Measurements from ENCODE around the gene CPAMD8. TPM values are rescaled to one million over a fixed set of nuclear protein-coding genes. Genes with fewer than 3 reads are reported as not detected.

Gene CPAMD8
- total and polyA plus RNA-seq, 9 of the 15 experiments (the other 6 are each of a cell fraction or from before 2014, with no cell fraction given), result 0.20 to 2.1 (median 1.3) TPM

GRCh38 chr19:16849168-16849567, 177.4 kb downstream of the CPAMD8 start:
- ATAC-seq (no peak), DNase-seq (ENCODE audit: extremely low read depth in 1 of 4, low spot score in 3 of 4) (no peak), FAIRE-seq (no peak)
- Histone ChIP-seq H3K4me1 (replicated peaks in 1 of 2; ENCODE audit: control insufficient read depth in 2 of 2, insufficient read depth in 2 of 2, low read length in 2 of 2) (peaks cover 0 to 6% of the 10 kb centered on the region in 2 experiments; a peak in 1 of 5 replicates), H3K79me2 (ENCODE audit: control insufficient read depth, insufficient read depth, low read length) (no peaks in the 10 kb centered on the region; the same call in 2 of the 3 replicates), H3K36me3 (ENCODE audit: control insufficient read depth, insufficient read depth, low read length) (peaks cover 96% of the 10 kb centered on the region), H3K9me3 (replicated peaks; ENCODE audit: control insufficient read depth, insufficient read depth, low read depth, low read length) (no peaks in the 10 kb centered on the region), H3K27me3 (ENCODE audit: control insufficient read depth in 2 of 2, insufficient read depth in 2 of 2, low read length in 2 of 2) (no peaks in the 10 kb centered on the region), H3K27ac (ENCODE audit: extremely low read depth, low read depth, low read length) (no peak overlapping the region), H3K4me3 (no peak overlapping the region), H4K20me1 (replicated peaks; ENCODE audit: control insufficient read depth, insufficient read depth, low read length) (no peaks in the 10 kb centered on the region), H3K9me1 (ENCODE audit: control insufficient read depth, insufficient read depth, low read length) (peaks cover 7% of the 10 kb centered on the region), H3K4me2 (ENCODE audit: insufficient read depth, low read length) (no peak overlapping the region), H2AFZ (ENCODE audit: low read depth, low read length) (no peak overlapping the region), H3K9ac (ENCODE audit: insufficient read depth in 1 of 2, low read depth in 2 of 2, low read length in 2 of 2) (no peak overlapping the region)
- CTCF ChIA-PET (ENCODE audit: low intra/inter-chr PET ratio), result no interaction called here
- POLR2A ChIA-PET, result interaction anchor here (1.2 kb wide), 2 partner anchors 12 to 38 kb away, joined by 4 to 5 read pairs; no protein-coding TSS in a partner anchor
- WGBS (ENCODE audit: insufficient coverage, low coverage, missing lambda C conversion rate), result 100% methylated on average over 1 of the region's 1 CpG
- no TSS peak for BruUV-seq (replicated peaks)
- TF ChIP-seq, protein P1, sequence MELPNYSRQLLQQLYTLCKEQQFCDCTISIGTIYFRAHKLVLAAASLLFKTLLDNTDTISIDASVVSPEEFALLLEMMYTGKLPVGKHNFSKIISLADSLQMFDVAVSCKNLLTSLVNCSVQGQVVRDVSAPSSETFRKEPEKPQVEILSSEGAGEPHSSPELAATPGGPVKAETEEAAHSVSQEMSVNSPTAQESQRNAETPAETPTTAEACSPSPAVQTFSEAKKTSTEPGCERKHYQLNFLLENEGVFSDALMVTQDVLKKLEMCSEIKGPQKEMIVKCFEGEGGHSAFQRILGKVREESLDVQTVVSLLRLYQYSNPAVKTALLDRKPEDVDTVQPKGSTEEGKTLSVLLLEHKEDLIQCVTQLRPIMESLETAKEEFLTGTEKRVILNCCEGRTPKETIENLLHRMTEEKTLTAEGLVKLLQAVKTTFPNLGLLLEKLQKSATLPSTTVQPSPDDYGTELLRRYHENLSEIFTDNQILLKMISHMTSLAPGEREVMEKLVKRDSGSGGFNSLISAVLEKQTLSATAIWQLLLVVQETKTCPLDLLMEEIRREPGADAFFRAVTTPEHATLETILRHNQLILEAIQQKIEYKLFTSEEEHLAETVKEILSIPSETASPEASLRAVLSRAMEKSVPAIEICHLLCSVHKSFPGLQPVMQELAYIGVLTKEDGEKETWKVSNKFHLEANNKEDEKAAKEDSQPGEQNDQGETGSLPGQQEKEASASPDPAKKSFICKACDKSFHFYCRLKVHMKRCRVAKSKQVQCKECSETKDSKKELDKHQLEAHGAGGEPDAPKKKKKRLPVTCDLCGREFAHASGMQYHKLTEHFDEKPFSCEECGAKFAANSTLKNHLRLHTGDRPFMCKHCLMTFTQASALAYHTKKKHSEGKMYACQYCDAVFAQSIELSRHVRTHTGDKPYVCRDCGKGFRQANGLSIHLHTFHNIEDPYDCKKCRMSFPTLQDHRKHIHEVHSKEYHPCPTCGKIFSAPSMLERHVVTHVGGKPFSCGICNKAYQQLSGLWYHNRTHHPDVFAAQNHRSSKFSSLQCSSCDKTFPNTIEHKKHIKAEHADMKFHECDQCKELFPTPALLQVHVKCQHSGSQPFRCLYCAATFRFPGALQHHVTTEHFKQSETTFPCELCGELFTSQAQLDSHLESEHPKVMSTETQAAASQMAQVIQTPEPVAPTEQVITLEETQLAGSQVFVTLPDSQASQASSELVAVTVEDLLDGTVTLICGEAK (IDR thresholded peaks at IDR 0.05), result peak; percentile 80
- TF ChIP-seq, protein P1 (CRISPR knock-in tag; IDR thresholded peaks at IDR 0.05), result peak; percentile 63
- no peak for TF ChIP-seq FOSL1 (tag; conservative IDR thresholded peaks at IDR 0.05)
- intact Hi-C loops (cut with micrococcal nuclease) (no loop called here), in situ Hi-C loops (cut with MboI) (no loop called here)
